ENCODE results near the gene TNK2. TPM values are rescaled to one million over a fixed set of nuclear protein-coding genes. Genes with fewer than 3 reads are reported as not detected.

TNK2 gene
- total RNA-seq, 2 donors from 2014 or later: 25.9 to 49.1 TPM

DNA sequence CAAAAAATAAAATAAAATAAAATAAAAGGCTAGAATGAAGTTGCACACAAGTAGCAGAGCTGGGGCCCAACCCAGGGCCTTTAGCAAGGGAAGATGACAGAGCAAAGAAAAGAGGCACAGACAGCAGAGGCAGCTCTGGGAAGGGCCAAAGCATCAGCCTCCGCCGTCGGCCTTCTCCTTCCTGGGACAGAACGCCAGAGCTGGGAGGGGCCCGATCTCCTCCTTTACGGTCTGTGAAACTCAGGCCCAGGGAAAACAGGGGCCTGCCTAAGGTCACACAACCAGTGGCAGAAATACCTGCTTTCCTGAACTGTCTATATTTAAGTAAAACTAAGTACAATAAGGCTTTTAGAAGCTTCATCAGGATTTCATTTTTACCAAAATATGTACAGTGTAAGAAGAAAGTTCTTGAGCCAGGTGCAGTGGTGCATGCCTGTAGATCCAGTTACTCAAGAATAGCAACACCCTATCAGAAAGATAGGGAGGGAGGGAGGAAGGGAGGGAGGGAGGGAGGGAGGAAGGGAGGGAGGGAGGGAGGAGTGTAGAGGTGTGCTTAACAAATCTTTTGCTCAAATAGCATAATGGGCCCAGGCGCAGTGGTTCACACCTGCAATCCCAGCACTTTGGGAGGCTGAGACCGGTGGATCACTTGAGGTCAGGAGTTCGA lies 53.6 kb downstream of the TNK2 start:
- no peaks in the 10 kb centered on the region for H3K9me3 ChIP-seq
- intact Hi-C loops (cut with DNase I): no loop called here
- H3K27ac ChIP-seq: peak overlapping the region in 2 of 4 donors; percentile 34 to 52
- H3K4me1 ChIP-seq: peaks cover 19% of the 10 kb centered on the region
- TF ChIP-seq, protein P1, sequence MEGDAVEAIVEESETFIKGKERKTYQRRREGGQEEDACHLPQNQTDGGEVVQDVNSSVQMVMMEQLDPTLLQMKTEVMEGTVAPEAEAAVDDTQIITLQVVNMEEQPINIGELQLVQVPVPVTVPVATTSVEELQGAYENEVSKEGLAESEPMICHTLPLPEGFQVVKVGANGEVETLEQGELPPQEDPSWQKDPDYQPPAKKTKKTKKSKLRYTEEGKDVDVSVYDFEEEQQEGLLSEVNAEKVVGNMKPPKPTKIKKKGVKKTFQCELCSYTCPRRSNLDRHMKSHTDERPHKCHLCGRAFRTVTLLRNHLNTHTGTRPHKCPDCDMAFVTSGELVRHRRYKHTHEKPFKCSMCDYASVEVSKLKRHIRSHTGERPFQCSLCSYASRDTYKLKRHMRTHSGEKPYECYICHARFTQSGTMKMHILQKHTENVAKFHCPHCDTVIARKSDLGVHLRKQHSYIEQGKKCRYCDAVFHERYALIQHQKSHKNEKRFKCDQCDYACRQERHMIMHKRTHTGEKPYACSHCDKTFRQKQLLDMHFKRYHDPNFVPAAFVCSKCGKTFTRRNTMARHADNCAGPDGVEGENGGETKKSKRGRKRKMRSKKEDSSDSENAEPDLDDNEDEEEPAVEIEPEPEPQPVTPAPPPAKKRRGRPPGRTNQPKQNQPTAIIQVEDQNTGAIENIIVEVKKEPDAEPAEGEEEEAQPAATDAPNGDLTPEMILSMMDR (IDR thresholded peaks at IDR 0.05): no peak
- TF ChIP-seq POLR2A (IDR thresholded peaks at IDR 0.05): no peak
- ATAC-seq (no peak), DNase-seq (peak in 1 of 4 donors; percentile 49)
- WGBS, 2 donors: 39 to 40% methylated on average over 9 of the region's 9 CpGs
- H3K27me3 ChIP-seq: no peaks in the 10 kb centered on the region
- no peak overlapping the region for H3K4me3 ChIP-seq
- H3K36me3 ChIP-seq (replicated peaks in 1 of 2; ENCODE audit: insufficient read depth in 1 of 2, low read depth in 2 of 2): no peaks in the 10 kb centered on the region

- 75 to 87% methylated on average over 14 of the region's 14 CpGs for WGBS, 2 donors
- no peaks in the 10 kb centered on the region for H3K27me3 ChIP-seq
- ATAC-seq (no peak), DNase-seq (no peak)
- H3K4me3 ChIP-seq: no peak overlapping the region
- no peaks in the 10 kb centered on the region for H3K9me3 ChIP-seq
- H3K4me1 ChIP-seq: peaks cover 12% of the 10 kb centered on the region
- intact Hi-C loops (cut with DNase I): no loop called here
- H3K27ac ChIP-seq: no peak overlapping the region
- H3K36me3 ChIP-seq (replicated peaks in 1 of 2; ENCODE audit: insufficient read depth in 1 of 2, low read depth in 2 of 2): no peaks in the 10 kb centered on the region
- TF ChIP-seq POLR2A (IDR thresholded peaks at IDR 0.05): no peak
- TF ChIP-seq, protein P1 (IDR thresholded peaks at IDR 0.05): no peak
Observed at GRCh38 chr3:195853996-195854395, 54.4 kb downstream of the TNK2 start.

DNA sequence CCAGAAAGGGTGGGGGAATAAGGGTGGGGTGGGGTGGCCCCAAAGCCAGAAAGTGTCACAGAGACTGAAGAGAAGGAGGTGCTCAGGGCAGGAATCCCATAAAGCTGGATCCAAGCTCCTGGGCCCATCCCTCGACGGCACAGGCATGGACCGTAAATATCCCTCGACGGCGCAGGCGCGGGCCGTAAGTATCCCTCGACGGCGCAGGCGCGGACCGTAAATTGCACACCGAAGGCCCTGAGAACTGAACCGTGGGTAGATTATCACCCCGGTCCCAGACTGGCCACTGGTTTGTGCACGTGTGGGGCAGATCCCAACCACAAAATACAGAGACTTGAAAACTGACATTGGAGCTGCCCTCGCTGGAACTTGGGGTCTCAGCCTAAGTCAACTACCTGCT lies 55.3 kb downstream of the TNK2 start:
- Histone ChIP-seq H3K9me3 (no peaks in the 10 kb centered on the region), H3K36me3 (replicated peaks in 1 of 2; ENCODE audit: insufficient read depth in 1 of 2, low read depth in 2 of 2) (no peaks in the 10 kb centered on the region), H3K27ac (no peak overlapping the region), H3K4me3 (no peak overlapping the region), H3K4me1 (peaks cover 10% of the 10 kb centered on the region), H3K27me3 (no peaks in the 10 kb centered on the region)
- intact Hi-C loops (cut with DNase I): no loop called here
- no peak for TF ChIP-seq POLR2A (IDR thresholded peaks at IDR 0.05)
- TF ChIP-seq, protein P1 (IDR thresholded peaks at IDR 0.05): no peak
- DNase-seq: no peak
- 88 to 90% methylated on average over 18 to 20 of the region's 20 CpGs for WGBS, 2 donors
- no peak for ATAC-seq

GRCh38 chr3:195850857-195851543 lies 57.4 kb downstream of the TNK2 start:
- intact Hi-C loops (cut with DNase I): no loop called here
- Histone ChIP-seq H3K27ac (no peak overlapping the region), H3K4me1 (peaks cover 10% of the 10 kb centered on the region), H3K4me3 (no peak overlapping the region), H3K27me3 (no peaks in the 10 kb centered on the region), H3K36me3 (replicated peaks in 1 of 2; ENCODE audit: insufficient read depth in 1 of 2, low read depth in 2 of 2) (no peaks in the 10 kb centered on the region), H3K9me3 (no peaks in the 10 kb centered on the region)
- peak; percentile 98 for ATAC-seq
- TF ChIP-seq, protein P1 (IDR thresholded peaks at IDR 0.05): peak; percentile 99 to 100 (median 100)
- TF ChIP-seq POLR2A (IDR thresholded peaks at IDR 0.05): no peak
- WGBS, 2 donors: 14 to 18% methylated on average over 19 to 31 of the region's 31 CpGs
- DNase-seq: peak; percentile 91 to 95 (median 93)

Measured in body of pancreas (tissue), 4 donors.